Gastroesophageal sphincter (tissue), 4 donors: Measurements from ENCODE around the gene RXFP4. TPM values are rescaled to one million over a fixed set of nuclear protein-coding genes. Genes with fewer than 3 reads are reported as not detected.

Experiments used
- ATAC-seq: fragments of 150-250 bp; one replicate; pipeline ENCODE4 v1.9.1; 2016; ENCODE audit warnings: mild to moderate bottlenecking, moderate library complexity
- H3K27ac ChIP-seq, 4 donors: fragments of 200-600 bp; sonication (generic) in 3 of 4; 1 replicate in 3 of 4; 2 replicates in 1 of 4; pipeline ENCODE4 v1.5.1; 2016 to 2019
- H3K27me3 ChIP-seq: fragments of 200-600 bp; sonication (generic); one replicate; pipeline ENCODE4 v1.5.1; 2019
- H3K36me3 ChIP-seq, 2 donors: fragments of 200-600 bp; sonication (generic); one replicate each; pipeline ENCODE4 v1.5.1; 2019; ENCODE audit warnings: control low read depth in 1 of 2
- H3K4me1 ChIP-seq, 3 donors: fragments of 200-600 bp; sonication (generic); 1 replicate in 2 of 3; 2 replicates in 1 of 3; pipeline ENCODE4 v1.5.1; 2016 to 2019; ENCODE audit warnings: control low read depth in 2 of 3
- H3K4me3 ChIP-seq, 2 donors: fragments of 200-600 bp; sonication (generic); one replicate each; pipeline ENCODE4 v1.5.1; 2019; ENCODE audit warnings: mild to moderate bottlenecking in 1 of 2, moderate library complexity in 1 of 2
- H3K9me3 ChIP-seq, 3 donors: fragments of 200-600 bp; sonication (generic); one replicate each; pipeline ENCODE4 v1.5.1; 2017 to 2019; ENCODE audit warnings: control low read depth in 2 of 3
- CTCF ChIP-seq, 4 experiments: fragments of 200-600 bp in 2 of 4; fragments of 450-650 bp in 2 of 4; sonication (generic) in 1 of 4; IDR thresholded peaks; one replicate each; pipeline ENCODE4 v1.5.1; 2017 to 2019; ENCODE audit warnings: antibody characterized with exemption in 4 of 4, mild to moderate bottlenecking in 2 of 4, moderate library complexity in 2 of 4
- EP300 ChIP-seq: sonication (generic); formaldehyde crosslinking; IDR thresholded peaks from one replicate; pipeline ENCODE4 v1.6.1; 2017; ENCODE audit warnings: antibody characterized with exemption, mild to moderate bottlenecking
- POLR2A ChIP-seq, 2 donors: fragments of 450-650 bp; IDR thresholded peaks; one replicate each; pipeline ENCODE4 v1.6.1; 2017; ENCODE audit warnings: antibody characterized with exemption in 2 of 2, mild to moderate bottlenecking in 2 of 2, moderate library complexity in 1 of 2
- POLR2AphosphoS5 ChIP-seq: sonication (generic); formaldehyde crosslinking; IDR thresholded peaks from one replicate; pipeline ENCODE4 v1.6.1; 2017; ENCODE audit warnings: antibody characterized with exemption
- WGBS, 2 donors: methylation state at CpG; one replicate each; pipeline ENCODE4 v1.1.5; 2018; ENCODE audit warnings: low coverage in 1 of 2; 5-methylcytosine and 5-hydroxymethylcytosine counted together
- total RNA-seq, 4 donors: library from RNA; depleted of rRNA; stranded (reverse); fragments of >200 nt; gene quantifications; one replicate each; pipeline ENCODE4 v1.1.0, GENCODE V29; 2016

Gene RXFP4
- total RNA-seq, 4 donors from 2014 or later: 0.27 TPM; not detected in 3

GRCh38 chr1:155978973-155979429 lies 37.6 kb downstream of the RXFP4 start:
- no peak for ATAC-seq
- Histone ChIP-seq H3K36me3 (no peaks in the 10 kb centered on the region), H3K27ac (peak overlapping the region; percentile 93 to 99 (median 96)), H3K27me3 (no peaks in the 10 kb centered on the region), H3K4me1 (peaks cover 18 to 88% (median 56%) of the 10 kb centered on the region in 3 donors), H3K9me3 (no peaks in the 10 kb centered on the region), H3K4me3 (peak overlapping the region; percentile 73 to 92)
- TF ChIP-seq CTCF (IDR thresholded peaks at IDR 0.05) (no peak), POLR2A (IDR thresholded peaks at IDR 0.05) (no peak), POLR2AphosphoS5 (no peak), EP300 (no peak)
- WGBS, 2 donors: 0 to 10% methylated on average over 4 to 6 of the region's 8 CpGs

- Histone ChIP-seq H3K27me3 (no peaks in the 10 kb centered on the region), H3K4me3 (peak overlapping the region; percentile 73 to 92), H3K4me1 (peaks cover 15 to 85% (median 48%) of the 10 kb centered on the region in 3 donors), H3K27ac (peak overlapping the region; percentile 93 to 99 (median 96)), H3K9me3 (no peaks in the 10 kb centered on the region), H3K36me3 (no peaks in the 10 kb centered on the region)
- ATAC-seq: no peak
- TF ChIP-seq CTCF (IDR thresholded peaks at IDR 0.05): no peak
- no peak for TF ChIP-seq EP300
- TF ChIP-seq POLR2A (IDR thresholded peaks at IDR 0.05): peak in 1 of 2 donors; percentile 28
- peak; percentile 35 for TF ChIP-seq POLR2AphosphoS5
- WGBS, 2 donors: 10% methylated on average over 3 of the region's 4 CpGs; no CpG with 5 or more reads in 1 of the 2 donors
Measured at GRCh38 chr1:155979597-155980343, 38.3 kb downstream of the RXFP4 start.

GRCh38 chr1:155981266-155982088 lies 40.0 kb downstream of the RXFP4 start:
- H3K27me3 ChIP-seq: no peaks in the 10 kb centered on the region
- H3K27ac ChIP-seq: peak overlapping the region; percentile 93 to 99 (median 96)
- peaks cover 10 to 69% (median 37%) of the 10 kb centered on the region in 3 donors for H3K4me1 ChIP-seq
- 10 to 37% methylated on average over 2 to 5 of the region's 6 CpGs for WGBS, 2 donors
- no peak for TF ChIP-seq EP300
- TF ChIP-seq POLR2AphosphoS5: peak; percentile 44
- H3K4me3 ChIP-seq: peak overlapping the region in 1 of 2 donors; percentile 37
- peak; percentile 51 for ATAC-seq
- H3K36me3 ChIP-seq: no peaks in the 10 kb centered on the region
- no peaks in the 10 kb centered on the region for H3K9me3 ChIP-seq

GRCh38 chr1:155982106-155982505 lies 40.7 kb downstream of the RXFP4 start:
- peaks cover 10 to 63% (median 37%) of the 10 kb centered on the region in 3 donors for H3K4me1 ChIP-seq
- H3K27ac ChIP-seq: peak overlapping the region; percentile 36 to 99 (median 95)
- no peak for ATAC-seq
- H3K4me3 ChIP-seq: peak overlapping the region in 1 of 2 donors; percentile 37
- 20 to 35% methylated on average over 1 to 7 of the region's 7 CpGs for WGBS, 2 donors
- no peaks in the 10 kb centered on the region for H3K36me3 ChIP-seq
- H3K27me3 ChIP-seq: no peaks in the 10 kb centered on the region
- TF ChIP-seq POLR2A (IDR thresholded peaks at IDR 0.05) (no peak), EP300 (no peak), POLR2AphosphoS5 (no peak), CTCF (IDR thresholded peaks at IDR 0.05) (no peak)
- H3K9me3 ChIP-seq: no peaks in the 10 kb centered on the region
